Retinal pigment epithelial cell (primary cell): Measurements from ENCODE around the gene DDX11.
"Not testable (repeated sequence)": the region's sequence is repeated elsewhere in the genome, so short reads cannot be mapped to it uniquely, and the experiment has no call there.

Source experiments
- DNase-seq: peaks from one replicate; pipeline ENCODE4 v3.0.0-alpha.2; 2010; ENCODE audit warnings: low read depth
- H3K4me3 ChIP-seq: 2 replicates; pipeline ENCODE4 v1.5.1; 2011; ENCODE audit warnings: mild to moderate bottlenecking, low read length, control low read depth, moderate library complexity
- CTCF ChIP-seq: conservative IDR thresholded peaks from 2 replicates; pipeline ENCODE4 v1.5.1; 2011; ENCODE audit warnings: low read depth, low read length, control low read depth, inconsistent platforms

The DDX11 gene

GRCh38 chr12:31089072-31089471 lies 15.4 kb downstream of the DDX11 start:
- DNase-seq: no peak
- no peak for TF ChIP-seq CTCF
- no peak overlapping the region for H3K4me3 ChIP-seq

- DNase-seq, H3K4me3 ChIP-seq: not testable (repeated sequence)
These were observed 18.0 kb downstream of the DDX11 start for GRCh38 chr12:31091629-31092028.

- not testable (repeated sequence) for H3K4me3 ChIP-seq, DNase-seq
These were observed 19.1 kb downstream of the DDX11 start for GRCh38 chr12:31092718-31093117.

GRCh38 chr12:31095080-31095860 lies 21.6 kb downstream of the DDX11 start:
- not testable (repeated sequence) for H3K4me3 ChIP-seq, DNase-seq

- DNase-seq: not testable (repeated sequence)
These were observed 22.8 kb downstream of the DDX11 start for GRCh38 chr12:31096251-31097065.

GRCh38 chr12:31097819-31098218 lies 24.2 kb downstream of the DDX11 start:
- not testable (repeated sequence) for H3K4me3 ChIP-seq, DNase-seq

More at GRCh38 chr12:31096251-31097065, 22.8 kb downstream of the DDX11 start:
- H3K4me3 ChIP-seq: not testable (repeated sequence)

GRCh38 chr12:31098363-31098762 lies 24.7 kb downstream of the DDX11 start:
- not testable (repeated sequence) for DNase-seq, H3K4me3 ChIP-seq

- not testable (repeated sequence) for DNase-seq, H3K4me3 ChIP-seq
These were observed 25.1 kb downstream of the DDX11 start for GRCh38 chr12:31098771-31099170.

GRCh38 chr12:31099434-31099833 lies 25.8 kb downstream of the DDX11 start:
- DNase-seq: not testable (repeated sequence)

GRCh38 chr12:31100503-31101208 lies 27.0 kb downstream of the DDX11 start:
- not testable (repeated sequence) for DNase-seq, H3K4me3 ChIP-seq

More at GRCh38 chr12:31099434-31099833, 25.8 kb downstream of the DDX11 start:
- H3K4me3 ChIP-seq: not testable (repeated sequence)

GRCh38 chr12:31102125-31102524 lies 28.5 kb downstream of the DDX11 start:
- not testable (repeated sequence) for DNase-seq, H3K4me3 ChIP-seq

- H3K4me3 ChIP-seq, DNase-seq: not testable (repeated sequence)
These were observed 28.9 kb downstream of the DDX11 start for GRCh38 chr12:31102596-31102995.

GRCh38 chr12:31103561-31103975 lies 29.9 kb downstream of the DDX11 start:
- not testable (repeated sequence) for DNase-seq, H3K4me3 ChIP-seq

GRCh38 chr12:31104220-31104619 lies 30.6 kb downstream of the DDX11 start:
- DNase-seq: not testable (repeated sequence)

GRCh38 chr12:31104773-31105172 lies 31.1 kb downstream of the DDX11 start:
- not testable (repeated sequence) for H3K4me3 ChIP-seq

More at GRCh38 chr12:31104220-31104619, 30.6 kb downstream of the DDX11 start:
- not testable (repeated sequence) for H3K4me3 ChIP-seq

More at GRCh38 chr12:31104773-31105172, 31.1 kb downstream of the DDX11 start:
- not testable (repeated sequence) for DNase-seq
